NCI-H2227 (cell line): Measurements from ENCODE around the gene EFNA4.
"Not testable (repeated sequence)": the region's sequence is repeated elsewhere in the genome, so short reads cannot be mapped to it uniquely, and the experiment has no call there.

Experiments used
- DNase-seq: peaks from one replicate; lab custom pipeline; 2025; ENCODE audit not compliant: unreplicated experiment; lab: John Stamatoyannopoulos, UW

EFNA4 gene

DNA sequence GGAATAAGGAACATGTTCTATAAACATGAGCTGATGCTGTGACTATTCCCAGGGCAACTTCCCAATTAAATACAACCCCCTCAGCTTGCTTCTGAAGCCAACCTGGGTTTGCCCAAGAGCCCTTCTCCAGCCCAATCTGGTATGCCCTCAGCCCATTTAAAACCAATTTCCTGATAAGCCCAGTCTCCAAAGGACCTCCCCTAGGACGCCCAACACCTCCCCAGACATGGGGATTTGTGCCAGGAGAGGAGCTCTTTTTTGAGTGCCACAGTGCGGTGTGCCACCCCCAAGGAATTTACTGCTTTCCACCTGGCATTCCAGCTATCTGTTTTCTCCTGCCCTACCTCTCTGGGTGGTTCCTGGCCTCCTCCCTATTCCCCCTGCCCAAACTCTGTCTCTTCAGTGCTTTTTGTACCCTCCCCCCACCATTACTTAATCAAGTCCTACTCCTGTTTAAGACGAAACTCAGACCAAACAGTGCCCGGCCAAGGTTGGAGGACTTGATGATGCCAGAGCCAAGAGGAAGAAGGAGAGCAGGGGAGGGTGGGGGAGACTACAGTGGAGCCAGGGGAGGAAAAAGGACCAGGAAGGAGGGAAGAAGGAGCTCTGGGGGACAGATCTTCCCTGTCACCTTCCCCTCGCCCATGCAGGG lies 52.7 kb downstream of the EFNA4 start:
- DNase-seq, result no peak

DNA sequence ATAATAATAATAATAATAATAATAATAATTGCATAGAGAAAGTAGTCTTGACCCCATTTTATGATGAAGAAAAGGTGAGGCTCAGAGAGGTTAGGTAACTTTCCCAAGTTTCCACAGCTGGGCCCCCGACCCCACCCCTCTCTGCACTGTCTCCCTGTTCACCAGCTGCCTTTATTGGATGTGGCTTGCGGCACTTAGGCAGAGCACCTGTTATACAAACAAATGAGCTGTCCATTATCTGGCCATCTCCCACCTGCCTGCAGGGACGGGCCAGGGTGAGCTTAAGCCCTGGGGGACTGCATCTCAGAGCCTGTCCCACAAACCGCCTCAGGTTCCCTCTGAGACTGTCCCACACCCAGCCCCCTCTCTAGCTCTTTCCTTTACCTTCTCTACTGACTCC lies 54.1 kb downstream of the EFNA4 start:
- DNase-seq, result no peak

DNA sequence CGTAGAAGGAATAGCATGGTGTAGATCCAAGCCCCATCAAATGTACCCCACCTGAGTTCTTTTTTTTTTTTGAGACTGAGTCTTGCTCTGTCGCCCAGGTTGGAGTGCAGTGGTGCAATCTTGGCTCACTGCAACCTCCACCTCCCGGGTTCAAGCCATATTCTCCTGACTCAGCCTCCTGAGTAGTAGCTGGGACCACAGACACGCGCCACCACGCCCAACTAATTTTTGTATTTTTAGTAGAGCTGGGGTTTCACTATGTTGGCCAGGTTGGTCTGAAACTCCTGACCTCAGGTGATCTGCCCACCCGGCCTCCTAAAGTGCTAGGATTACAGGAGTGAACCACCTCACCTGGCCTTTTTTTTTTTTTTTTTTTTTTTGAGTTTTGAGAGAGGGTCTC lies 54.5 kb downstream of the EFNA4 start:
- DNase-seq, result not testable (repeated sequence)
